BLaER1 (cell line): ENCODE measurements around the gene CD3D.

Experiments used
- H3K27ac ChIP-seq: shearing (Covaris generic); formaldehyde crosslinking; 2 replicates; pipeline ENCODE4 v1.8.1; 2022
- H3K27me3 ChIP-seq: shearing (Covaris generic); formaldehyde crosslinking; 2 replicates; pipeline ENCODE4 v1.8.1; 2022
- H3K36me3 ChIP-seq: shearing (Covaris generic); formaldehyde crosslinking; 2 replicates; pipeline ENCODE4 v1.8.1; 2022
- H3K4me1 ChIP-seq: shearing (Covaris generic); formaldehyde crosslinking; 2 replicates; pipeline ENCODE4 v1.8.1; 2022
- H3K4me2 ChIP-seq: shearing (Covaris generic); formaldehyde crosslinking; 2 replicates; pipeline ENCODE4 v1.8.1; 2022
- H3K4me3 ChIP-seq: shearing (Covaris generic); formaldehyde crosslinking; 2 replicates; pipeline ENCODE4 v1.8.1; 2022
- H3K9ac ChIP-seq: shearing (Covaris generic); formaldehyde crosslinking; 2 replicates; pipeline ENCODE4 v1.8.1; 2022
- H3K9me3 ChIP-seq: shearing (Covaris generic); formaldehyde crosslinking; 2 replicates; pipeline ENCODE4 v1.8.1; 2022
- H4K20me1 ChIP-seq: shearing (Covaris generic); formaldehyde crosslinking; 2 replicates; pipeline ENCODE4 v1.8.1; 2022
- Cebpa-rat ChIP-seq: shearing (Covaris generic); IDR thresholded peaks from 2 replicates; pipeline ENCODE4 v1.8.1; 2022

CD3D gene

DNA sequence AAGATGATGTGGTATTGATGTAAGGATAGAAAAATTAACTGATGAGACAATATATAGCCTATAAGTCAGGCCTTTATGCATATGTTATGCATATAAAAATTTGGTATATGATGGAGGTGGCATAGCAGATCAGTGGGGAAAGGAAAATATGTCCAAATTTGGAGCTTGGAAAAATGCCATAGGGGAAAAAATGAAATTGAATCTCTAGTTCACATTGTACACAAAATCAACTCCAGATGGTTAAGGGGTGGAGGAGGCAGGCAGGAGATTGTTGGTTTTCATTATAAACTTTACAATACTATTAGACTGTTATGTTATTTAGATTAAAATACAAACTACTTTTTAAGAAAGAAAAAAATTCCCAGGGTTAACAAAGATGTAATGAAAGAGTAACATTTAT lies 53.1 kb downstream of the CD3D start:
- Histone ChIP-seq H3K4me1 (no peaks in the 10 kb centered on the region), H3K4me2 (no peak overlapping the region), H3K9me3 (peaks cover 5% of the 10 kb centered on the region; the same call in 1 of the 2 replicates), H3K36me3 (no peaks in the 10 kb centered on the region), H3K9ac (no peak overlapping the region), H4K20me1 (no peaks in the 10 kb centered on the region), H3K27me3 (no peaks in the 10 kb centered on the region), H3K4me3 (no peak overlapping the region), H3K27ac (no peak overlapping the region)
- TF ChIP-seq Cebpa-rat = no peak
